Stimulated activated CD4-positive, alpha-beta T cell treated with anti-CD3 and anti-CD28 coated beads, Interleukin-15, amount 100 ng/mL, for 48 hours (primary cell): ENCODE results near the gene IGSF3.
"Not testable (repeated sequence)": the region's sequence is repeated elsewhere in the genome, so short reads cannot be mapped to it uniquely, and the experiment has no call there.

ENCODE experiments used
- DNase-seq, 2 donors: peaks; one replicate each; pipeline ENCODE4 v3.0.0-alpha.2; 2020; ENCODE audit warnings: low read depth in 2 of 2

IGSF3 gene

GRCh38 chr1:116596742-116597307 is 70.7 kb downstream of the IGSF3 start:
- DNase-seq, result not testable (repeated sequence)

GRCh38 chr1:116595946-116596741 is 71.4 kb downstream of the IGSF3 start:
- peak in 1 of 2 donors; percentile 29 for DNase-seq

- DNase-seq, result not testable (repeated sequence)
Observed at GRCh38 chr1:116595065-116595840, 72.3 kb downstream of the IGSF3 start.

GRCh38 chr1:116593977-116594376 is 73.6 kb downstream of the IGSF3 start:
- not testable (repeated sequence) for DNase-seq

- DNase-seq, result not testable (repeated sequence)
Observed at GRCh38 chr1:116593401-116593800, 74.1 kb downstream of the IGSF3 start.

- not testable (repeated sequence) for DNase-seq
Observed at GRCh38 chr1:116591951-116592605, 75.5 kb downstream of the IGSF3 start.

- DNase-seq, result not testable (repeated sequence)
Observed at GRCh38 chr1:116591006-116591950, 76.3 kb downstream of the IGSF3 start.

- not testable (repeated sequence) for DNase-seq
Observed at GRCh38 chr1:116590359-116591005, 77.1 kb downstream of the IGSF3 start.

- DNase-seq, result not testable (repeated sequence)
Observed at GRCh38 chr1:116589101-116589735, 78.3 kb downstream of the IGSF3 start.

GRCh38 chr1:116587501-116588227 is 79.9 kb downstream of the IGSF3 start:
- DNase-seq, result no peak

GRCh38 chr1:116586741-116587143 is 80.8 kb downstream of the IGSF3 start:
- no peak for DNase-seq

- DNase-seq, result no peak
Observed at GRCh38 chr1:116585886-116586285, 81.6 kb downstream of the IGSF3 start.

- DNase-seq, result no peak
Observed at GRCh38 chr1:116581323-116581885, 86.1 kb downstream of the IGSF3 start.

- DNase-seq, result no peak
Observed at GRCh38 chr1:116580446-116581322, 86.8 kb downstream of the IGSF3 start.

GRCh38 chr1:116579259-116579875 is 88.2 kb downstream of the IGSF3 start:
- no peak for DNase-seq

- DNase-seq, result no peak
Observed at GRCh38 chr1:116578581-116578980, 89.0 kb downstream of the IGSF3 start.

GRCh38 chr1:116577759-116578314 is 89.7 kb downstream of the IGSF3 start:
- DNase-seq, result no peak
